SK-N-SH (cell line): Measurements from ENCODE around the gene ELOVL6. TPM values are rescaled to one million over a fixed set of nuclear protein-coding genes. Genes with fewer than 3 reads are reported as not detected.

Experiments used
- CTCF ChIA-PET: fragments of 300-600, 350-600 bp; formaldehyde crosslinking; extraction: SDS; loops from one replicate; lab custom pipeline; 2021; lab: Yijun Ruan, JAX
- POLR2A ChIA-PET: fragments of 350-600 bp; sonication (Branson Sonifier 250); formaldehyde crosslinking; extraction: SDS; loops from one replicate; lab custom pipeline; 2020; ENCODE audit warnings: antibody characterized with exemption, inconsistent platforms; lab: Yijun Ruan, JAX
- DNase-seq: peaks from one replicate; pipeline ENCODE4 v3.0.0; 2012
- H2AFZ ChIP-seq: fragments of 200-600 bp; sonication (generic); 2 replicates; pipeline ENCODE4 v1.8.1; 2016; ENCODE audit warnings: antibody characterized with exemption, mild to moderate bottlenecking, low read depth
- H3F3A ChIP-seq: fragments of 200-600 bp; sonication (generic); replicated peaks from 2 replicates; pipeline ENCODE3; 2016; ENCODE audit warnings: antibody characterized with exemption, mild to moderate bottlenecking; ENCODE audit not compliant: insufficient read depth
- H3K27ac ChIP-seq, 2 experiments: fragments of 200-500 bp in 1 of 2; fragments of 200-600 bp in 1 of 2; sonication (Bioruptor generic) in 1 of 2; sonication (generic), shearing (Covaris generic) in 1 of 2; 2 replicates each; pipeline versions ENCODE4 v1.5.1 to v1.6.1; 2014 to 2016; ENCODE audit warnings: low read depth in 2 of 2, inconsistent platforms in 1 of 2, low read length in 1 of 2, mild to moderate bottlenecking in 1 of 2, mixed read lengths in 1 of 2
- H3K27me3 ChIP-seq: fragments of 200-600 bp; sonication (generic), shearing (Covaris generic); 2 replicates; pipeline ENCODE4 v1.6.1; 2016; ENCODE audit warnings: mixed run types; ENCODE audit not compliant: insufficient read depth
- H3K36me3 ChIP-seq, 2 experiments: fragments of 200-500 bp in 1 of 2; fragments of 200-600 bp in 1 of 2; sonication (Bioruptor generic) in 1 of 2; sonication (generic) in 1 of 2; replicated peaks in 1 of 2; 2 replicates each; pipeline versions ENCODE3 to v1.5.1; 2014 to 2016; ENCODE audit warnings: low read length in 1 of 2, mild to moderate bottlenecking in 1 of 2; ENCODE audit not compliant: insufficient read depth in 2 of 2, control insufficient read depth in 1 of 2
- H3K4me1 ChIP-seq, 2 experiments: fragments of 200-500 bp in 1 of 2; fragments of 200-600 bp in 1 of 2; sonication (Bioruptor generic) in 1 of 2; sonication (generic), shearing (Covaris generic) in 1 of 2; 2 replicates each; pipeline versions ENCODE4 v1.5.1 to v1.6.1; 2014 to 2016; ENCODE audit warnings: low read depth in 1 of 2, low read length in 1 of 2, mixed run types in 1 of 2; ENCODE audit not compliant: insufficient read depth in 2 of 2, control insufficient read depth in 1 of 2
- H3K4me2 ChIP-seq: fragments of 200-600 bp; sonication (generic), shearing (Covaris generic); 2 replicates; pipeline ENCODE4 v1.6.1; 2017; ENCODE audit warnings: mixed run types
- H3K4me3 ChIP-seq, 2 experiments: fragments of 200-500 bp in 1 of 2; fragments of 200-600 bp in 1 of 2; sonication (Bioruptor generic) in 1 of 2; sonication (generic), shearing (Covaris generic) in 1 of 2; 2 replicates each; pipeline versions ENCODE4 v1.5.1 to v1.8.1; 2014 to 2016; ENCODE audit warnings: low read depth in 2 of 2, inconsistent platforms in 1 of 2, low read length in 1 of 2, mild to moderate bottlenecking in 1 of 2, mixed read lengths in 1 of 2, moderate library complexity in 1 of 2
- H3K79me2 ChIP-seq: fragments of 200-600 bp; sonication (generic); 2 replicates; pipeline ENCODE4 v1.8.1; 2017; ENCODE audit warnings: mild to moderate bottlenecking; ENCODE audit not compliant: insufficient read depth
- H3K9ac ChIP-seq: fragments of 200-600 bp; sonication (generic); 2 replicates; pipeline ENCODE4 v1.6.1; 2017; ENCODE audit warnings: mixed run types
- H3K9me2 ChIP-seq: fragments of 200-600 bp; sonication (generic); 2 replicates; pipeline ENCODE4 v1.6.1; 2017; ENCODE audit warnings: mixed run types
- H3K9me3 ChIP-seq: fragments of 200-600 bp; sonication (generic); 2 replicates; pipeline ENCODE4 v1.6.1; 2017; ENCODE audit warnings: mixed run types, mild to moderate bottlenecking, moderate library complexity
- H4K20me1 ChIP-seq: fragments of 200-600 bp; sonication (generic); 2 replicates; pipeline ENCODE4 v1.6.1; 2017; ENCODE audit warnings: mild to moderate bottlenecking, mixed run types; ENCODE audit not compliant: insufficient read depth
- ELF1 ChIP-seq: IDR thresholded peaks from 2 replicates; pipeline ENCODE4 v1.4.0; 2012
- FOSL2 ChIP-seq: IDR thresholded peaks from 2 replicates; pipeline ENCODE4 v1.4.0; 2012; ENCODE audit warnings: low read depth, mild to moderate bottlenecking, moderate library complexity, borderline replicate concordance
- FOXJ3 ChIP-seq: sonication (generic); formaldehyde crosslinking; IDR thresholded peaks from 2 replicates; pipeline ENCODE4 v1.5.1; 2020; ENCODE audit warnings: mild to moderate bottlenecking, missing genetic modification reagents
- FOXM1 ChIP-seq: IDR thresholded peaks from 2 replicates; pipeline ENCODE4 v1.4.0; 2012; ENCODE audit warnings: low read depth, mild to moderate bottlenecking
- GABPA ChIP-seq: IDR thresholded peaks from 2 replicates; pipeline ENCODE4 v1.4.0; 2012; ENCODE audit warnings: low read depth, mild to moderate bottlenecking
- GATA2 ChIP-seq: sonication (generic); formaldehyde crosslinking; IDR thresholded peaks from 2 replicates; pipeline ENCODE4 v1.5.0; 2020; ENCODE audit warnings: mild to moderate bottlenecking, missing genetic modification reagents
- MXI1 ChIP-seq: IDR thresholded peaks from 2 replicates; pipeline ENCODE4 v1.6.1; 2012; ENCODE audit warnings: mild to moderate bottlenecking, low read depth, low read length, improper control_type of control experiment
- PBX3 ChIP-seq: IDR thresholded peaks from 2 replicates; pipeline ENCODE4; 2012
- RAD21 ChIP-seq: IDR thresholded peaks from 2 replicates; pipeline ENCODE4 v1.6.1; 2012; ENCODE audit warnings: mild to moderate bottlenecking, low read length
- YY1 ChIP-seq: IDR thresholded peaks from 2 replicates; pipeline ENCODE4 v1.4.0; 2012; ENCODE audit warnings: low read depth, mild to moderate bottlenecking
- WGBS: methylation state at CpG from one replicate; pipeline ENCODE4 v1.1.6; 2017; ENCODE audit warnings: low lambda C conversion rate; 5-methylcytosine and 5-hydroxymethylcytosine counted together
- polyA plus RNA-seq, 3 experiments: library from polyadenylated mRNA; depleted of rRNA; stranded (reverse); fragments of >200 nt; gene quantifications; 2 replicates each; pipeline ENCODE4 v1.2.3, GENCODE V29; 2012
- TF ChIP-seq, protein P1 (sequence below): IDR thresholded peaks from 2 replicates; pipeline ENCODE4 v1.6.1; 2012; ENCODE audit warnings: mild to moderate bottlenecking, low read depth, low read length, moderate library complexity
- TF ChIP-seq, protein P2 (sequence below): fragments of 200-600 bp; sonication (generic); IDR thresholded peaks from 2 replicates; pipeline ENCODE4 v1.6.1; 2017; ENCODE audit warnings: antibody characterized with exemption, mild to moderate bottlenecking, moderate library complexity
- TF ChIP-seq, protein P3 (sequence below): IDR thresholded peaks from 2 replicates; pipeline ENCODE4 v1.4.0; 2012; ENCODE audit warnings: low read depth

Gene ELOVL6
- polyA plus RNA-seq, 1 of the 3 experiments (the other 2 are of a cell fraction), result 9.0 TPM

DNA sequence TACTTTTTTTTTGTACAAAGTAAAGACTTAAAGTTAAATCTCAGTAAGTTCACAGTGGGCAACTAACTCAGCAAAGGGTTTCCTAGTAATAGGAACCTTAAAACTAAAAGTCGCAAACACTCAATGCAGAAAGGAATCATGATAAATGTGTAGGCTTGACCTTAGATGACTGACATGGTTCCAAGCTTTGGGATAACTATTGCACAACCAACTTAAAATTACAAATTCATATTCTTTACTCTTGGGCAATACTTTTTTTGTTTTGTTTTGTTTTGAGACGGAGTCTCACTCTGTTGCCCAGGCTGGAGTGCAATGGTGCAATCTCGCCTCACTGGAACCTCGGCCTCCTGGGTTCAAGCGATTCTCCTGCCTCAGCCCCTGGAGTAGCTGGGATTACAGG is 8.2 kb downstream of the ELOVL6 start:
- H2AFZ ChIP-seq, result no peak overlapping the region
- ChIA-PET POLR2A (no interaction called here), CTCF (no interaction called here)
- H3K9me2 ChIP-seq, result no peaks in the 10 kb centered on the region
- H3K79me2 ChIP-seq, result peaks cover 19% of the 10 kb centered on the region; the same call in 1 of the 2 replicates
- WGBS, result 92% methylated on average over 5 of the region's 5 CpGs
- peaks cover 9% of the 10 kb centered on the region for H3F3A ChIP-seq
- H3K4me3 ChIP-seq, result no peak overlapping the region
- H4K20me1 ChIP-seq, result no peaks in the 10 kb centered on the region
- H3K36me3 ChIP-seq, result peaks cover 0 to 4% of the 10 kb centered on the region in 2 experiments
- H3K9ac ChIP-seq, result no peak overlapping the region
- no peak overlapping the region for H3K4me2 ChIP-seq
- TF ChIP-seq RAD21 (no peak), YY1 (no peak), PBX3 (no peak), ELF1 (no peak), FOXJ3 (CRISPR knock-in tag) (no peak), MXI1 (no peak), FOSL2 (no peak), FOXM1 (no peak), GABPA (no peak), GATA2 (CRISPR knock-in tag) (no peak)
- TF ChIP-seq, protein P1, sequence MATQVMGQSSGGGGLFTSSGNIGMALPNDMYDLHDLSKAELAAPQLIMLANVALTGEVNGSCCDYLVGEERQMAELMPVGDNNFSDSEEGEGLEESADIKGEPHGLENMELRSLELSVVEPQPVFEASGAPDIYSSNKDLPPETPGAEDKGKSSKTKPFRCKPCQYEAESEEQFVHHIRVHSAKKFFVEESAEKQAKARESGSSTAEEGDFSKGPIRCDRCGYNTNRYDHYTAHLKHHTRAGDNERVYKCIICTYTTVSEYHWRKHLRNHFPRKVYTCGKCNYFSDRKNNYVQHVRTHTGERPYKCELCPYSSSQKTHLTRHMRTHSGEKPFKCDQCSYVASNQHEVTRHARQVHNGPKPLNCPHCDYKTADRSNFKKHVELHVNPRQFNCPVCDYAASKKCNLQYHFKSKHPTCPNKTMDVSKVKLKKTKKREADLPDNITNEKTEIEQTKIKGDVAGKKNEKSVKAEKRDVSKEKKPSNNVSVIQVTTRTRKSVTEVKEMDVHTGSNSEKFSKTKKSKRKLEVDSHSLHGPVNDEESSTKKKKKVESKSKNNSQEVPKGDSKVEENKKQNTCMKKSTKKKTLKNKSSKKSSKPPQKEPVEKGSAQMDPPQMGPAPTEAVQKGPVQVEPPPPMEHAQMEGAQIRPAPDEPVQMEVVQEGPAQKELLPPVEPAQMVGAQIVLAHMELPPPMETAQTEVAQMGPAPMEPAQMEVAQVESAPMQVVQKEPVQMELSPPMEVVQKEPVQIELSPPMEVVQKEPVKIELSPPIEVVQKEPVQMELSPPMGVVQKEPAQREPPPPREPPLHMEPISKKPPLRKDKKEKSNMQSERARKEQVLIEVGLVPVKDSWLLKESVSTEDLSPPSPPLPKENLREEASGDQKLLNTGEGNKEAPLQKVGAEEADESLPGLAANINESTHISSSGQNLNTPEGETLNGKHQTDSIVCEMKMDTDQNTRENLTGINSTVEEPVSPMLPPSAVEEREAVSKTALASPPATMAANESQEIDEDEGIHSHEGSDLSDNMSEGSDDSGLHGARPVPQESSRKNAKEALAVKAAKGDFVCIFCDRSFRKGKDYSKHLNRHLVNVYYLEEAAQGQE, result no peak
- TF ChIP-seq, protein P2, sequence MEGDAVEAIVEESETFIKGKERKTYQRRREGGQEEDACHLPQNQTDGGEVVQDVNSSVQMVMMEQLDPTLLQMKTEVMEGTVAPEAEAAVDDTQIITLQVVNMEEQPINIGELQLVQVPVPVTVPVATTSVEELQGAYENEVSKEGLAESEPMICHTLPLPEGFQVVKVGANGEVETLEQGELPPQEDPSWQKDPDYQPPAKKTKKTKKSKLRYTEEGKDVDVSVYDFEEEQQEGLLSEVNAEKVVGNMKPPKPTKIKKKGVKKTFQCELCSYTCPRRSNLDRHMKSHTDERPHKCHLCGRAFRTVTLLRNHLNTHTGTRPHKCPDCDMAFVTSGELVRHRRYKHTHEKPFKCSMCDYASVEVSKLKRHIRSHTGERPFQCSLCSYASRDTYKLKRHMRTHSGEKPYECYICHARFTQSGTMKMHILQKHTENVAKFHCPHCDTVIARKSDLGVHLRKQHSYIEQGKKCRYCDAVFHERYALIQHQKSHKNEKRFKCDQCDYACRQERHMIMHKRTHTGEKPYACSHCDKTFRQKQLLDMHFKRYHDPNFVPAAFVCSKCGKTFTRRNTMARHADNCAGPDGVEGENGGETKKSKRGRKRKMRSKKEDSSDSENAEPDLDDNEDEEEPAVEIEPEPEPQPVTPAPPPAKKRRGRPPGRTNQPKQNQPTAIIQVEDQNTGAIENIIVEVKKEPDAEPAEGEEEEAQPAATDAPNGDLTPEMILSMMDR, result no peak
- TF ChIP-seq, protein P3, sequence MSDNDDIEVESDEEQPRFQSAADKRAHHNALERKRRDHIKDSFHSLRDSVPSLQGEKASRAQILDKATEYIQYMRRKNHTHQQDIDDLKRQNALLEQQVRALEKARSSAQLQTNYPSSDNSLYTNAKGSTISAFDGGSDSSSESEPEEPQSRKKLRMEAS, result no peak
- H3K27ac ChIP-seq, result no peak overlapping the region
- no peaks in the 10 kb centered on the region for H3K27me3 ChIP-seq
- no peaks in the 10 kb centered on the region for H3K9me3 ChIP-seq
- peaks cover 4 to 23% of the 10 kb centered on the region in 2 experiments; a peak in 3 of 4 replicates for H3K4me1 ChIP-seq
- no peak for DNase-seq
